ENCODE results near the gene CPED1. TPM values are rescaled to one million over a fixed set of nuclear protein-coding genes. Genes with fewer than 3 reads are reported as not detected.

CPED1 gene
- total RNA-seq, 2 experiments from 2014 or later = not detected

GRCh38 chr7:121023683-121024511, 35.4 kb downstream of the CPED1 start:
- H2AFZ ChIP-seq (ENCODE audit: low read length) = no peak overlapping the region
- intact Hi-C loops (cut with micrococcal nuclease; ENCODE audit: unreplicated experiment) = no loop called here
- H3K4me3 ChIP-seq (ENCODE audit: low read depth, low read length, poor library complexity, severe bottlenecking) = no peak overlapping the region
- H3K27ac ChIP-seq (ENCODE audit: low read depth, low read length, poor library complexity, severe bottlenecking) = no peak overlapping the region
- no peak overlapping the region for H3K4me2 ChIP-seq (ENCODE audit: low read length)
- H3K4me1 ChIP-seq (ENCODE audit: insufficient read depth, low read length, poor library complexity, severe bottlenecking) = no peaks in the 10 kb centered on the region
- no peaks in the 10 kb centered on the region for H4K20me1 ChIP-seq (ENCODE audit: insufficient read depth, low read length)
- H3K9me2 ChIP-seq (ENCODE audit: insufficient read depth, low read length) = no peaks in the 10 kb centered on the region
- H3K9me3 ChIP-seq (ENCODE audit: low read length) = no peaks in the 10 kb centered on the region
- POLR2A ChIA-PET = interaction anchor here (0.5 to 1.1 kb wide), 3 partner anchors 19 to 64 kb away, joined by 3 read pairs; no protein-coding TSS in a partner anchor
- CTCF ChIA-PET (ENCODE audit: unreplicated experiment) = no interaction called here
- TF ChIP-seq CTCF (conservative IDR thresholded peaks at IDR 0.05; ENCODE audit: low read length) = no peak
- no peak for TF ChIP-seq EZH2phosphoT487 (IDR thresholded peaks at IDR 0.05; ENCODE audit: borderline replicate concordance, low read depth, low read length)
- no TSS peak for BruUV-seq (replicated peaks)
- DNase-seq (ENCODE audit: low spot score) = no peak
- no peaks in the 10 kb centered on the region for H3K79me2 ChIP-seq (ENCODE audit: insufficient read depth, low read depth, low read length)
- H3K36me3 ChIP-seq (ENCODE audit: insufficient read depth, low read length) = no peaks in the 10 kb centered on the region

GRCh38 chr7:121024611-121025010, 36.1 kb downstream of the CPED1 start:
- DNase-seq (ENCODE audit: low spot score) = no peak
- POLR2A ChIA-PET = interaction anchor here (0.5 to 1.1 kb wide), 3 partner anchors 19 to 63 kb away, joined by 3 read pairs; no protein-coding TSS in a partner anchor
- Histone ChIP-seq H2AFZ (ENCODE audit: low read length) (no peak overlapping the region), H3K79me2 (ENCODE audit: insufficient read depth, low read depth, low read length) (no peaks in the 10 kb centered on the region), H3K4me1 (ENCODE audit: insufficient read depth, low read length, poor library complexity, severe bottlenecking) (no peaks in the 10 kb centered on the region), H3K4me2 (ENCODE audit: low read length) (no peak overlapping the region), H3K36me3 (ENCODE audit: insufficient read depth, low read length) (no peaks in the 10 kb centered on the region), H3K27ac (ENCODE audit: low read depth, low read length, poor library complexity, severe bottlenecking) (no peak overlapping the region), H3K9me2 (ENCODE audit: insufficient read depth, low read length) (no peaks in the 10 kb centered on the region), H3K9me3 (ENCODE audit: low read length) (no peaks in the 10 kb centered on the region), H3K4me3 (ENCODE audit: low read depth, low read length, poor library complexity, severe bottlenecking) (no peak overlapping the region), H4K20me1 (ENCODE audit: insufficient read depth, low read length) (no peaks in the 10 kb centered on the region)
- CTCF ChIA-PET (ENCODE audit: unreplicated experiment) = no interaction called here
- intact Hi-C loops (cut with micrococcal nuclease; ENCODE audit: unreplicated experiment) = no loop called here
- no peak for TF ChIP-seq CTCF (conservative IDR thresholded peaks at IDR 0.05; ENCODE audit: low read length)
- no peak for TF ChIP-seq EZH2phosphoT487 (IDR thresholded peaks at IDR 0.05; ENCODE audit: borderline replicate concordance, low read depth, low read length)
- no TSS peak for BruUV-seq (replicated peaks)

GRCh38 chr7:121026159-121026558, 37.6 kb downstream of the CPED1 start:
- ChIA-PET CTCF (ENCODE audit: unreplicated experiment) (no interaction called here), POLR2A (interaction anchor here (0.6 to 1.0 kb wide), 8 partner anchors 14 to 861 kb away, joined by 3 to 6 read pairs (median 4); no protein-coding TSS in a partner anchor)
- no peaks in the 10 kb centered on the region for H3K79me2 ChIP-seq (ENCODE audit: insufficient read depth, low read depth, low read length)
- intact Hi-C loops (cut with micrococcal nuclease; ENCODE audit: unreplicated experiment) = no loop called here
- TF ChIP-seq CTCF (conservative IDR thresholded peaks at IDR 0.05; ENCODE audit: low read length) (no peak), EZH2phosphoT487 (IDR thresholded peaks at IDR 0.05; ENCODE audit: borderline replicate concordance, low read depth, low read length) (no peak)
- no peak overlapping the region for H3K4me3 ChIP-seq (ENCODE audit: low read depth, low read length, poor library complexity, severe bottlenecking)
- no TSS peak for BruUV-seq (replicated peaks)
- no peaks in the 10 kb centered on the region for H3K36me3 ChIP-seq (ENCODE audit: insufficient read depth, low read length)
- H3K4me2 ChIP-seq (ENCODE audit: low read length) = no peak overlapping the region
- no peaks in the 10 kb centered on the region for H3K9me2 ChIP-seq (ENCODE audit: insufficient read depth, low read length)
- no peak overlapping the region for H2AFZ ChIP-seq (ENCODE audit: low read length)
- H3K4me1 ChIP-seq (ENCODE audit: insufficient read depth, low read length, poor library complexity, severe bottlenecking) = no peaks in the 10 kb centered on the region
- H3K9me3 ChIP-seq (ENCODE audit: low read length) = no peaks in the 10 kb centered on the region
- no peaks in the 10 kb centered on the region for H4K20me1 ChIP-seq (ENCODE audit: insufficient read depth, low read length)
- H3K27ac ChIP-seq (ENCODE audit: low read depth, low read length, poor library complexity, severe bottlenecking) = no peak overlapping the region
- no peak for DNase-seq (ENCODE audit: low spot score)

Data from OCI-LY7 (cell line).